Activated T-cell treated with anti-CD3 and anti-CD28 coated beads, Interleukin-2, amount 50 U/mL, for 72 hours (primary cell): ENCODE measurements around the gene KRTAP12-3. TPM values are rescaled to one million over a fixed set of nuclear protein-coding genes. Genes with fewer than 3 reads are reported as not detected.

Experiments
- ATAC-seq, 2 donors: fragments of 150-1000 bp; cut with Tn5 transposase; replicated peaks in 1 of 2; 2 replicates each; pipeline ENCODE4 v1.10.0; 2021; ENCODE audit warnings: moderate library complexity in 2 of 2, mild to moderate bottlenecking in 1 of 2
- DNase-seq, 2 donors: peaks; one replicate each; pipeline ENCODE4 v3.0.0; 2021 to 2022; ENCODE audit warnings: mixed read lengths in 1 of 2
- H3K27ac Mint-ChIP-seq: one replicate; pipeline ENCODE4 v1.8.0; 2022; ENCODE audit warnings: mild to moderate bottlenecking, moderate library complexity, mixed read lengths
- H3K27me3 Mint-ChIP-seq: one replicate; pipeline ENCODE4 v1.8.0; 2022; ENCODE audit warnings: low read depth, mixed read lengths
- H3K36me3 Mint-ChIP-seq, 2 donors: one replicate each; pipeline ENCODE4 v1.8.0; 2022; ENCODE audit warnings: mixed read lengths in 2 of 2, mild to moderate bottlenecking in 1 of 2; ENCODE audit not compliant: insufficient read depth in 2 of 2
- H3K4me1 Mint-ChIP-seq: one replicate; pipeline ENCODE4 v1.8.0; 2022; ENCODE audit warnings: low read depth, mixed read lengths
- H3K4me3 Mint-ChIP-seq, 2 donors: one replicate each; pipeline ENCODE4 v1.8.0; 2022; ENCODE audit warnings: mild to moderate bottlenecking in 2 of 2, mixed read lengths in 2 of 2, moderate library complexity in 2 of 2
- H3K9me3 Mint-ChIP-seq, 2 donors: one replicate each; pipeline ENCODE4 v1.8.0; 2022; ENCODE audit warnings: mixed read lengths in 2 of 2
- total RNA-seq, 2 donors: library from RNA; stranded (reverse); gene quantifications; one replicate each; pipeline ENCODE4 v1.2.3, GENCODE V29; 2022

The KRTAP12-3 gene
- total RNA-seq, 2 donors from 2014 or later, result not detected

- Mint-ChIP-seq H3K9me3 (peaks cover 3% of the 10 kb centered on the region in 2 donors), H3K27ac (no peak overlapping the region), H3K36me3 (peaks cover 5 to 7% of the 10 kb centered on the region in 2 donors), H3K4me3 (no peak overlapping the region), H3K27me3 (peaks cover 97% of the 10 kb centered on the region), H3K4me1 (peaks cover 19% of the 10 kb centered on the region)
- ATAC-seq (no peak), DNase-seq (no peak)
Observed at GRCh38 chr21:44706706-44707581, 49.2 kb downstream of the KRTAP12-3 start.

Other genes with a start within 250 kb of the KRTAP12-3 start
- 1 to 10 TPM; 2.8 to 3.8 TPM for gene LRRC3, start 202.4 kb upstream of the KRTAP12-3 start, total RNA-seq
- not detected for gene KRTAP10-1, start 117.7 kb upstream of the KRTAP12-3 start, total RNA-seq
- gene KRTAP10-2, start 106.4 kb upstream of the KRTAP12-3 start, total RNA-seq, result not detected
- not detected for gene KRTAP10-3, start 99.1 kb upstream of the KRTAP12-3 start, total RNA-seq
- gene KRTAP10-4, start 84.2 kb upstream of the KRTAP12-3 start, total RNA-seq, result not detected
- not detected for gene KRTAP10-5, start 77.3 kb upstream of the KRTAP12-3 start, total RNA-seq
- not detected for gene KRTAP10-6, start 65.4 kb upstream of the KRTAP12-3 start, total RNA-seq
- gene KRTAP10-7, start 57.3 kb upstream of the KRTAP12-3 start, total RNA-seq, result not detected
- not detected for gene KRTAP10-8, start 45.9 kb upstream of the KRTAP12-3 start, total RNA-seq
- gene KRTAP10-9, start 30.8 kb upstream of the KRTAP12-3 start, total RNA-seq, result not detected
- gene KRTAP10-10, start 20.6 kb upstream of the KRTAP12-3 start, total RNA-seq, result not detected
- gene KRTAP10-11, start 11.5 kb upstream of the KRTAP12-3 start, total RNA-seq, result not detected
- gene KRTAP12-4, start 3.3 kb upstream of the KRTAP12-3 start, total RNA-seq, result not detected
- gene KRTAP12-2, start 9.0 kb downstream of the KRTAP12-3 start, total RNA-seq, result not detected
- not detected for gene KRTAP12-1, start 24.2 kb downstream of the KRTAP12-3 start, total RNA-seq
- not detected for gene KRTAP10-12, start 39.2 kb downstream of the KRTAP12-3 start, total RNA-seq
- not detected for gene TSPEAR, start 53.6 kb downstream of the KRTAP12-3 start, total RNA-seq
- gene UBE2G2, start 143.9 kb downstream of the KRTAP12-3 start, total RNA-seq, result 10 to 100 TPM; 85.2 to 95.6 TPM
- gene SUMO3, start 160.1 kb downstream of the KRTAP12-3 start, total RNA-seq, result 10 to 100 TPM; 60.1 to 67.8 TPM
- 10 to 100 TPM; 63.9 to 70.5 TPM for gene PTTG1IP, start 215.8 kb downstream of the KRTAP12-3 start, total RNA-seq